Neural crest cell (in vitro differentiated cells): ENCODE results near the gene OGDH. TPM values are rescaled to one million over a fixed set of nuclear protein-coding genes. Genes with fewer than 3 reads are reported as not detected.
"Not testable (repeated sequence)": the region's sequence is repeated elsewhere in the genome, so short reads cannot be mapped to it uniquely, and the experiment has no call there.

Experiments used
- DNase-seq: peaks from one replicate; pipeline ENCODE4 v3.0.0; 2021; ENCODE audit warnings: low read depth, mixed read lengths, low spot score
- H3K27ac Mint-ChIP-seq: one replicate; pipeline ENCODE4 v1.8.0; 2021; ENCODE audit warnings: mild to moderate bottlenecking, mixed read lengths; ENCODE audit not compliant: unreplicated experiment
- H3K27me3 Mint-ChIP-seq: 2 replicates; pipeline ENCODE4 v1.8.0; 2021; ENCODE audit warnings: low read depth, mild to moderate bottlenecking, mixed read lengths
- H3K36me3 Mint-ChIP-seq: 2 replicates; pipeline ENCODE4 v1.8.0; 2021; ENCODE audit warnings: low read depth, mild to moderate bottlenecking, mixed read lengths
- H3K4me1 Mint-ChIP-seq: 2 replicates; pipeline ENCODE4 v1.8.0; 2021; ENCODE audit warnings: mixed read lengths
- H3K4me3 Mint-ChIP-seq: one replicate; pipeline ENCODE4 v1.8.0; 2021; ENCODE audit warnings: mild to moderate bottlenecking, mixed read lengths
- H3K9me3 Mint-ChIP-seq: 2 replicates; pipeline ENCODE4 v1.8.0; 2021; ENCODE audit warnings: mixed read lengths
- long read RNA-seq: library from polyadenylated mRNA; unstranded; transcript quantifications from one replicate; pipeline ENCODE4 v2.0.0, GENCODE V29; 2020
- total RNA-seq: library from RNA; stranded (reverse); gene quantifications from 2 replicates; pipeline ENCODE4 v1.2.1, GENCODE V29; 2021
- TF ChIP-seq, protein P1 (sequence below): fragments of 200-600 bp; sonication (generic); conservative IDR thresholded peaks from 2 replicates; pipeline ENCODE4 v1.5.0; 2021; ENCODE audit warnings: antibody characterized with exemption, mild to moderate bottlenecking

OGDH gene
- 102 and 116 TPM in 2 replicates for total RNA-seq
- long read RNA-seq, partial matches to known transcripts = 7 of 11 reads
- long read RNA-seq, other reads (novel, unspliced or antisense) = 3 of 11 reads

DNA sequence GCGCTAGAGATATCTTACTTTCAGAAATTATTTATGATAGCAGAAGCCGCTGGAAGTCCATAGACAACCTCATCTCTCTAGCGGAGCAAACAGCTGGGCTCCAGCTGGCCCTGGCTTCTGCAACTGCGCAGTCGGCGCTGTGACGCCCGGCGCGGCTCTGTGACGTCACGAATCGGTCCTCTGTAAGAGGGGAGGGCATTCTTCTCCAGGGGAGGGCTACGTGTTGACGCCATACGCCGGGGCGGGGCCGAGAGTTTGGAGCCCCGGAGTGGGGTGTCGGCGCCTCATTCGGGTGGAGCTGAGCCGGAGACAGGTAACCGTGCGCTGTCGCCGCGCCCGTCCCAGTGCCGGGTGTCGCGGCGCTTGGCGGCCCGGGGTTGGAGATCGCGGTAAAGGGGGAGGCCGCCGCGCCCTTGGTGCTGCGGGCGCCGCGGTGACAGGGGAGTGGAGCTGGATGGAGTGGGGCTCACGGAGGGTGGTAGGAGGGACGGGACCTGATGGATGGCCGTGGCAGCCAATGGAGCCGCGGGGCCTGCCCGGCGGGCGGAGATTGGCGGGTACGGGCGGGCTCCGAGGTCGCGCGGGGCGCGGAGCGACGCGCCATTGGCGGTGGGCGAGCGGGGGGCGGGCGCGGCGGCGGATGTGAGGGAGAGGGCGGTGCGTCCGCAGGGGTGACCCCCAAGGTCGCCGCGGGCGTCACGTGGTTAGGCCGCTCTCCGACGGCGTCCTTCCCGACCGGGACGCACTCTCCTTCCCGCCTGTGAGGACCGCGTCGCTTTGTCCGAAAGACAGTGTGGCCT lies at the start of gene OGDH:
OGDH (plus strand) TSS at position 287 of the 800 bp plus-strand sequence. CDS start 17,717 bp downstream, outside the sequence.
- TF ChIP-seq, protein P1, sequence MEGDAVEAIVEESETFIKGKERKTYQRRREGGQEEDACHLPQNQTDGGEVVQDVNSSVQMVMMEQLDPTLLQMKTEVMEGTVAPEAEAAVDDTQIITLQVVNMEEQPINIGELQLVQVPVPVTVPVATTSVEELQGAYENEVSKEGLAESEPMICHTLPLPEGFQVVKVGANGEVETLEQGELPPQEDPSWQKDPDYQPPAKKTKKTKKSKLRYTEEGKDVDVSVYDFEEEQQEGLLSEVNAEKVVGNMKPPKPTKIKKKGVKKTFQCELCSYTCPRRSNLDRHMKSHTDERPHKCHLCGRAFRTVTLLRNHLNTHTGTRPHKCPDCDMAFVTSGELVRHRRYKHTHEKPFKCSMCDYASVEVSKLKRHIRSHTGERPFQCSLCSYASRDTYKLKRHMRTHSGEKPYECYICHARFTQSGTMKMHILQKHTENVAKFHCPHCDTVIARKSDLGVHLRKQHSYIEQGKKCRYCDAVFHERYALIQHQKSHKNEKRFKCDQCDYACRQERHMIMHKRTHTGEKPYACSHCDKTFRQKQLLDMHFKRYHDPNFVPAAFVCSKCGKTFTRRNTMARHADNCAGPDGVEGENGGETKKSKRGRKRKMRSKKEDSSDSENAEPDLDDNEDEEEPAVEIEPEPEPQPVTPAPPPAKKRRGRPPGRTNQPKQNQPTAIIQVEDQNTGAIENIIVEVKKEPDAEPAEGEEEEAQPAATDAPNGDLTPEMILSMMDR = no peak
- Mint-ChIP-seq H3K9me3 (peaks cover 2% of the 10 kb centered on the region), H3K4me1 (peaks cover 21% of the 10 kb centered on the region), H3K27ac (peak within 1 kb of the TSS; percentile 100), H3K36me3 (peaks cover 3% of the 10 kb centered on the region), H3K27me3 (peaks cover 22% of the 10 kb centered on the region), H3K4me3 (peak within 1 kb of the TSS; percentile 99)
- peak; percentile 99 for DNase-seq

DNA sequence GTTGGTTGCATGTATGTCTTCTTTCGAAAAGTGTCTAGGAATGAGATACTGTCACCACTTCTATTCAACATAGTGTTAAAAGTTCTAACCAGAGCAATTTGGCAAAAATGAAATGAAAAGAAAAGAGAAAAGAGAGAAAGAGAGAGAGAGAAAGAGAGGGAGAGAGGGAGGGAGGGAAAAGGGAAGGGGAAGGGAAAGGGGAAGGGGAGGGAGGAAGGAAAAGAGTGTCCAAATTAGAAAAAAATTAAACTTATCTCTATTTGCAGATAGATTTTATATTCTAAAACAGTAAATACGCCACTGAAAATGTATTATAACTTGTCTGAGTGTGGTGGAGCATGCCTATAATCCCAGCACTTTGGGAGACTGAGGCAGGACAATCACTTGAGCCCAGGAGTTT lies 48.9 kb upstream of the OGDH start:
- Mint-ChIP-seq H3K27ac (no peak overlapping the region), H3K9me3 (no peaks in the 10 kb centered on the region), H3K27me3 (peaks cover 10% of the 10 kb centered on the region), H3K4me3 (no peak overlapping the region), H3K4me1 (no peaks in the 10 kb centered on the region), H3K36me3 (no peaks in the 10 kb centered on the region)
- TF ChIP-seq, protein P1 = no peak
- DNase-seq = no peak

DNA sequence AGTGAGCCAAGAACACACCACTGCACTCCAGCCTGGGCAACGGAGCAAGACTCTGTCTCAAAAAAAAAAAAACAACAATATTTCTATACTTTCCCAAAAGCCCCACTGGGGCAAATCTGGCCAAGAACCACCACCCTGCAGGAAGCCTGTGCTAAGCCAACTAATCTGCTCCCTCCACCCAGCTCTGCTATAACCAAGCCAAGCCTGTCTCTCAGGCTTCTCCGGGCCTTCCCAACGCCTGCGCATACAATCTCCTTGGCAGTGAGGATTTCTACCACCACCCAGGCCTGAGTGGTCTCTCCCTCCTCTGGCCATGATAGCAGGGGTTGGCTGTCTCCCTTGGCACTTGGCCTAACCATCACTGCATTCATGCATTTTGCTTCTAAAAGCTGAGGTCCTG lies 46.9 kb upstream of the OGDH start:
- Mint-ChIP-seq H3K4me1 (no peaks in the 10 kb centered on the region), H3K36me3 (no peaks in the 10 kb centered on the region), H3K4me3 (no peak overlapping the region), H3K27me3 (peaks cover 7% of the 10 kb centered on the region), H3K27ac (no peak overlapping the region), H3K9me3 (no peaks in the 10 kb centered on the region)
- no peak for DNase-seq
- TF ChIP-seq, protein P1 = no peak

DNA sequence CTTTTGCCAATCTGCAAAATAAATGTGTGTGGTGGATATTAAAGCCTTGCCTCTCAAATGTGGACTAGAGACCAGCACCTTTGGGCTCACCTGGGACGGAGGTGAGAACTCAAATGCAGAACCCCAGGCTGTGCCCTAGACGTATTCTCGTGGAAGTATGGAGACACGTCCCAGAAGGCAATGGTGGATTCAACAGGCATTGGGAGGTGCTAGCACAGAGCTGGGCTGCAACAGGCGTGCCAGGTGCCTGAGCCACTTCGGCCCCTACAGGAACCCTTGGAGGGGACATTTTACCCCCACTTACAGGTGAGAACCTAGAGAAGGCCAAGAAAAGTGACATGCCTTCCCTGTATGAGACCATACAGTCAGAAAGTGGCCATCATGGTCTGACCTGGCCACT lies 44.9 kb upstream of the OGDH start:
- no peak for DNase-seq
- Mint-ChIP-seq H3K4me3 (no peak overlapping the region), H3K27me3 (peaks cover 7% of the 10 kb centered on the region), H3K4me1 (peaks cover 5% of the 10 kb centered on the region), H3K9me3 (no peaks in the 10 kb centered on the region), H3K27ac (no peak overlapping the region), H3K36me3 (peaks cover 3% of the 10 kb centered on the region)
- TF ChIP-seq, protein P1 = no peak

DNA sequence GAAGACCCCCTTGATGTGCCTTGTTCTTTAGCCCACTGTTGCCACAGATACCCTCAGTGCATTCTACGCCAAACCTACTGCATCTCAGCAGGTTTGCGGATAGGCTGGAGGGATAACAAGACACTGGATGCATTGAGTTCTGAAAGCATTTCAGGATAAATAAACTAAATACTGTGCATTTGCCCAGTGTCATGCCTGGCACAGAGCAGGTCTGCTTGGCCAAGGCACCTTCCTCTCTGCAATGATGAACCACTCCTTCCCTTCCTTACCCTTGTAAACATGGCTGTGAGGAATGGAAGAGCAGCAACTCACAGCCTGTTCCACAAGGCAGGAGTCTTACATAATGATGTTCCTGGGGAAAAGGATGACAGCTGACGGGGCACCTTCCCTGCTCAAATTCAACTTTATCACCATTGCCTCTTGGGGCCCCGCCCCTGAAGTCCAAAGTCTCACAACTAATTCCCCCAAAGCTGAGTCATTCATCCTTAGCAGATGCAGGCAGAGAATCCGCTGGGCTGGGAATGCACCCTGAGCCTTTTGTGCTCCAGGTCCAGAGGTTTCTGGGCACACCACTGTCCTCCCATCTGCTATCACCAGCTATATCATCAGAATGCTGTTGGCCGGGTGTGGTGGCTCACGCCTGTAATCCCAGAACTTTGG lies 44.3 kb upstream of the OGDH start:
- TF ChIP-seq, protein P1 = no peak
- H3K27me3 Mint-ChIP-seq = peaks cover 6% of the 10 kb centered on the region
- H3K4me3 Mint-ChIP-seq = no peak overlapping the region
- H3K9me3 Mint-ChIP-seq = no peaks in the 10 kb centered on the region
- DNase-seq = no peak
- H3K27ac Mint-ChIP-seq = peak overlapping the region; percentile 35
- peaks cover 3% of the 10 kb centered on the region for H3K36me3 Mint-ChIP-seq
- H3K4me1 Mint-ChIP-seq = peaks cover 5% of the 10 kb centered on the region

DNA sequence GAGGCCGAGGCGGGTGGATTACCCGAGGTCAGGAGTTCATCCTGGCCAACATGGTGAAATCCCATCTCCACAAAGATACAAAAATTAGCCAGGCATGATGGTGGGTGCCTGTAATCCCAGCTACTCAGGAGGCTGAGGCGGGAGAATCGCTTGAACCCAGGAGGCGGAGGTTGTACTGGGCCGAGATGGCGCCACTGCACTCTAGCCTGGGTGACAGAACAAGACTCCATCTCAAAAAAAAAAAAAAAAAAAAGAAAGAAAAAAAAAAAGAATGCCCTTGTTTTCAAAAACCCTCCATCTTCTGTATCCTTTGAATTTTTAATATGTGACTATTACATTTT lies 43.8 kb upstream of the OGDH start:
- DNase-seq, H3K9me3 Mint-ChIP-seq, H3K27me3 Mint-ChIP-seq, H3K4me1 Mint-ChIP-seq, H3K36me3 Mint-ChIP-seq, H3K27ac Mint-ChIP-seq, H3K4me3 Mint-ChIP-seq: not testable (repeated sequence)
